Endothelial cell of umbilical vein (primary cell): Measurements from ENCODE around the gene PPP2R2C. TPM values are rescaled to one million over a fixed set of nuclear protein-coding genes. Genes with fewer than 3 reads are reported as not detected.

Experiments
- BruUV-seq: library from RNA; stranded (reverse); fragments of 400-500 nt; replicated peaks from 2 replicates; lab custom pipeline; 2021; lab: Mats Ljungman, UMichigan
- CTCF ChIA-PET: fragments of 300-600, 350-600 bp; sonication (Branson Sonifier 250); formaldehyde crosslinking; loops from one replicate; lab custom pipeline; 2021; ENCODE audit warnings: antibody characterized with exemption, inconsistent platforms; lab: Charles Lee
- POLR2A ChIA-PET: fragments of 300-600, 350-600 bp; sonication (Branson Sonifier 250); formaldehyde crosslinking; loops from one replicate; lab custom pipeline; 2021; ENCODE audit warnings: antibody characterized with exemption, inconsistent platforms; lab: Charles Lee
- DNase-seq: peaks from one replicate; pipeline ENCODE4 v3.0.0-alpha.2; 2011; ENCODE audit warnings: low read depth, low spot score
- FAIRE-seq: peaks from 2 replicates; lab custom pipeline; 2011; peaks lifted over from hg19 to GRCh38; lab: Jason Lieb, UNC
- H2AFZ ChIP-seq: 2 replicates; pipeline ENCODE4 v1.6.0; 2012; ENCODE audit warnings: low read depth, low read length, control low read depth, inconsistent platforms
- H3K27ac ChIP-seq: 2 replicates; pipeline ENCODE4 v1.5.1; 2011; ENCODE audit warnings: low read depth, mild to moderate bottlenecking, control low read depth, low read length, moderate library complexity; ENCODE audit not compliant: insufficient read depth
- H3K27me3 ChIP-seq, 2 experiments: 2 replicates each; pipeline versions ENCODE4 v1.6.0 to v1.6.1; 2011; ENCODE audit warnings: low read length in 2 of 2, mixed read lengths in 1 of 2; ENCODE audit not compliant: control insufficient read depth in 2 of 2, insufficient read depth in 2 of 2
- H3K36me3 ChIP-seq, 2 experiments: 2 replicates in 1 of 2; 3 replicates in 1 of 2; pipeline ENCODE4 v1.5.1; 2011; ENCODE audit warnings: low read length in 2 of 2, mild to moderate bottlenecking in 1 of 2, moderate library complexity in 1 of 2; ENCODE audit not compliant: control insufficient read depth in 2 of 2, insufficient read depth in 2 of 2; ENCODE audit errors: extremely low read depth in 1 of 2
- H3K4me1 ChIP-seq: 3 replicates; pipeline ENCODE4 v1.5.1; 2011; ENCODE audit warnings: mild to moderate bottlenecking, low read length; ENCODE audit not compliant: control insufficient read depth, insufficient read depth; ENCODE audit errors: extremely low read depth
- H3K4me2 ChIP-seq: 2 replicates; pipeline ENCODE4 v1.6.1; 2011; ENCODE audit warnings: low read length, control low read depth, mixed read lengths; ENCODE audit not compliant: insufficient read depth
- H3K4me3 ChIP-seq, 3 experiments: fragments of 200-600 bp in 1 of 3; sonication (generic), shearing (Covaris generic) in 1 of 3; replicated peaks in 1 of 3; 2 replicates each; pipeline ENCODE4 v1.5.1; 2011 to 2016; ENCODE audit warnings: control low read depth in 3 of 3, low read length in 3 of 3, mild to moderate bottlenecking in 2 of 3, inconsistent platforms in 1 of 3, low read depth in 1 of 3, moderate library complexity in 1 of 3; ENCODE audit not compliant: insufficient read depth in 1 of 3
- H3K79me2 ChIP-seq: 2 replicates; pipeline ENCODE4 v1.6.0; 2012; ENCODE audit warnings: low read length, inconsistent platforms; ENCODE audit not compliant: control insufficient read depth, insufficient read depth
- H3K9ac ChIP-seq: replicated peaks from 2 replicates; pipeline ENCODE3; 2011; ENCODE audit warnings: low read length, control low read depth; ENCODE audit not compliant: insufficient read depth; ENCODE audit errors: extremely low read depth
- H3K9me1 ChIP-seq: replicated peaks from 3 replicates; pipeline ENCODE4 v1.6.0; 2011; ENCODE audit warnings: mild to moderate bottlenecking, low read length; ENCODE audit not compliant: control insufficient read depth, insufficient read depth; ENCODE audit errors: extremely low read depth
- H3K9me3 ChIP-seq: replicated peaks from 2 replicates; pipeline ENCODE4 v1.5.1; 2012; ENCODE audit warnings: low read length, inconsistent platforms; ENCODE audit not compliant: control insufficient read depth, insufficient read depth
- H4K20me1 ChIP-seq: replicated peaks from 2 replicates; pipeline ENCODE3; 2011; ENCODE audit warnings: mild to moderate bottlenecking, low read length; ENCODE audit not compliant: control insufficient read depth, insufficient read depth; ENCODE audit errors: extremely low read depth
- EZH2 ChIP-seq: IDR thresholded peaks from 2 replicates; pipeline ENCODE4 v1.6.1; 2012; ENCODE audit warnings: borderline replicate concordance, low read depth, mild to moderate bottlenecking, moderate library complexity, low read length, inconsistent platforms; ENCODE audit not compliant: severe bottlenecking
- FOS ChIP-seq: IDR thresholded peaks from 2 replicates; pipeline ENCODE4 v1.6.1; 2011; ENCODE audit warnings: mild to moderate bottlenecking, low read length, moderate library complexity, borderline replicate concordance; ENCODE audit not compliant: insufficient read depth
- GATA2 ChIP-seq: IDR thresholded peaks from 2 replicates; pipeline ENCODE4 v1.7.0; 2011; ENCODE audit warnings: low read depth, mild to moderate bottlenecking, moderate library complexity, mixed read lengths, low read length; ENCODE audit not compliant: insufficient read length, insufficient read depth
- JUN ChIP-seq: IDR thresholded peaks from 2 replicates; pipeline ENCODE4 v1.6.1; 2011; ENCODE audit warnings: borderline replicate concordance, low read depth; ENCODE audit not compliant: insufficient read length, insufficient read depth
- MYC ChIP-seq: IDR thresholded peaks from one replicate; pipeline ENCODE4 v1.6.1; 2011; ENCODE audit warnings: mild to moderate bottlenecking, low read depth, low read length
- POLR2A ChIP-seq: IDR thresholded peaks from 2 replicates; pipeline ENCODE4 v1.6.1; 2012; ENCODE audit warnings: low read depth, mild to moderate bottlenecking, control low read depth, low read length
- POLR2AphosphoS5 ChIP-seq: IDR thresholded peaks from 2 replicates; pipeline ENCODE4 v1.6.1; 2012; ENCODE audit warnings: low read depth, mild to moderate bottlenecking, control low read depth, low read length, moderate library complexity; ENCODE audit not compliant: insufficient read depth
- dilution Hi-C: fragments of 300-500 bp; cut with MboI; formaldehyde crosslinking; loops from one replicate; pipeline ENCODE4 v1.15.0; 2019; ENCODE audit warnings: low sequenced_read_pairs; ENCODE audit not compliant: extremely low pct_ligation_motif_present
- intact Hi-C: fragments of 100-400 bp; cut with micrococcal nuclease; formaldehyde crosslinking; loops from one replicate; pipeline ENCODE4 v1.10.0; 2022
- polyA plus RNA-seq, 4 experiments: library from polyadenylated mRNA; depleted of rRNA in 3 of 4; stranded (reverse) in 3 of 4; unstranded in 1 of 4; fragments of >200 nt; gene quantifications; 2 replicates each; pipeline versions ENCODE4 v1.2.1 to v1.2.3, GENCODE V29; 2011 to 2012; ENCODE audit warnings: missing spikeins in 1 of 4
- total RNA-seq: library from RNA; stranded (reverse); gene quantifications from 2 replicates; pipeline ENCODE4 v1.2.3, GENCODE V29; 2021
- TF ChIP-seq, protein P1 (sequence below): IDR thresholded peaks from 2 replicates; pipeline ENCODE4 v1.6.1; 2011; ENCODE audit not compliant: insufficient read depth, insufficient read length
- TF ChIP-seq, protein P2 (sequence below), 2 donors: IDR thresholded peaks; 1 replicate in 1 of 2; 2 replicates in 1 of 2; pipeline ENCODE4 v1.5.1; 2011; ENCODE audit warnings: low read length in 2 of 2, mild to moderate bottlenecking in 2 of 2, moderate library complexity in 2 of 2, control low read depth in 1 of 2, inconsistent platforms in 1 of 2, low read depth in 1 of 2; ENCODE audit not compliant: insufficient read depth in 1 of 2; ENCODE audit errors: extremely low read depth in 1 of 2

Gene PPP2R2C
- total and polyA plus RNA-seq, 2 donors (not counting 3 experiments of a cell fraction or from before 2014, with no cell fraction given): 0.03 to 0.09 TPM

DNA sequence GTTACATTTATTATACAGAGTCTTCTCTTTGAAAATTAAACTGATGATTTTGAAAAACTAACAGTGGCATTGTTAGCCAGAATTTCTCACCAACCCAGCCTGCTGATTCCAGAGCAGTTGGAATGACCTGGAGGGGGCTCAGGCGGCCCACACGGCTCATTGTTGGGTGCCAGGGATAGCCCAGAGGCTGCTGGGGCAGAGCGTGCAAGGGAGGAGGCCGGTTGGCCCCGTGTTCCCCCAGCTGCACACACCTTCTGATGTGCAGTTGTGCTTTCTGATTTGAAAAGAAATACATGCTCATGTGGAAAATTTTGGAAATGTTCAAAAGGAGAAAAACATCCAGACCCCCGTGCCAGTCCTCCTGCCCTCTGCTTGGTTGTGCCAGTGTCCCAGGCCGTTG, 182.2 kb downstream of the PPP2R2C start:
- FAIRE-seq: no peak
- DNase-seq: no peak
- H3K4me1 ChIP-seq: no peaks in the 10 kb centered on the region
- H3K4me2 ChIP-seq: no peak overlapping the region
- dilution Hi-C loops: no loop called here
- TF ChIP-seq, protein P1, sequence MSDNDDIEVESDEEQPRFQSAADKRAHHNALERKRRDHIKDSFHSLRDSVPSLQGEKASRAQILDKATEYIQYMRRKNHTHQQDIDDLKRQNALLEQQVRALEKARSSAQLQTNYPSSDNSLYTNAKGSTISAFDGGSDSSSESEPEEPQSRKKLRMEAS: no peak
- TF ChIP-seq EZH2 (no peak), POLR2A (no peak), POLR2AphosphoS5 (no peak), FOS (no peak), MYC (no peak), JUN (no peak), GATA2 (no peak)
- TF ChIP-seq, protein P2, sequence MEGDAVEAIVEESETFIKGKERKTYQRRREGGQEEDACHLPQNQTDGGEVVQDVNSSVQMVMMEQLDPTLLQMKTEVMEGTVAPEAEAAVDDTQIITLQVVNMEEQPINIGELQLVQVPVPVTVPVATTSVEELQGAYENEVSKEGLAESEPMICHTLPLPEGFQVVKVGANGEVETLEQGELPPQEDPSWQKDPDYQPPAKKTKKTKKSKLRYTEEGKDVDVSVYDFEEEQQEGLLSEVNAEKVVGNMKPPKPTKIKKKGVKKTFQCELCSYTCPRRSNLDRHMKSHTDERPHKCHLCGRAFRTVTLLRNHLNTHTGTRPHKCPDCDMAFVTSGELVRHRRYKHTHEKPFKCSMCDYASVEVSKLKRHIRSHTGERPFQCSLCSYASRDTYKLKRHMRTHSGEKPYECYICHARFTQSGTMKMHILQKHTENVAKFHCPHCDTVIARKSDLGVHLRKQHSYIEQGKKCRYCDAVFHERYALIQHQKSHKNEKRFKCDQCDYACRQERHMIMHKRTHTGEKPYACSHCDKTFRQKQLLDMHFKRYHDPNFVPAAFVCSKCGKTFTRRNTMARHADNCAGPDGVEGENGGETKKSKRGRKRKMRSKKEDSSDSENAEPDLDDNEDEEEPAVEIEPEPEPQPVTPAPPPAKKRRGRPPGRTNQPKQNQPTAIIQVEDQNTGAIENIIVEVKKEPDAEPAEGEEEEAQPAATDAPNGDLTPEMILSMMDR (IDR thresholded peaks at IDR 0.05; ENCODE audit: extremely low read depth in 1 of 2, insufficient read depth in 1 of 2, low read depth in 1 of 2, low read length in 2 of 2): no peak
- H3K4me3 ChIP-seq: no peak overlapping the region
- intact Hi-C loops: no loop called here
- H3K9me1 ChIP-seq: no peaks in the 10 kb centered on the region
- H3K27ac ChIP-seq: no peak overlapping the region
- CTCF ChIA-PET: no interaction called here
- no peaks in the 10 kb centered on the region for H3K27me3 ChIP-seq
- no peaks in the 10 kb centered on the region for H3K9me3 ChIP-seq
- POLR2A ChIA-PET: no interaction called here
- no peaks in the 10 kb centered on the region for H4K20me1 ChIP-seq
- no peak overlapping the region for H2AFZ ChIP-seq
- no peak overlapping the region for H3K9ac ChIP-seq
- H3K79me2 ChIP-seq: no peaks in the 10 kb centered on the region
- H3K36me3 ChIP-seq: peaks cover 3 to 62% of the 10 kb centered on the region in 2 experiments
- no TSS peak for BruUV-seq
